ENCODE data around the gene SLC49A3. TPM values are rescaled to one million over a fixed set of nuclear protein-coding genes. Genes with fewer than 3 reads are reported as not detected.

Gene SLC49A3
- total and polyA plus RNA-seq, 2 experiments from 2014 or later = 1.9 to 2.3 TPM

GRCh38 chr4:660401-660800, 28.6 kb downstream of the SLC49A3 start:
- TF ChIP-seq CTCF (IDR thresholded peaks at IDR 0.05; ENCODE audit: low read depth, low read length) = no peak
- H3K4me1 ChIP-seq (ENCODE audit: low read depth) = no peaks in the 10 kb centered on the region
- H3K27me3 ChIP-seq = no peaks in the 10 kb centered on the region
- H3K4me3 ChIP-seq = no peak overlapping the region
- H3K36me3 ChIP-seq = no peaks in the 10 kb centered on the region
- no peak overlapping the region for H3K27ac ChIP-seq
- no peaks in the 10 kb centered on the region for H3K9me3 ChIP-seq (ENCODE audit: low read depth)
- no peak for DNase-seq (ENCODE audit: low read depth in 1 of 2, low spot score in 1 of 2)

- no peak for DNase-seq (ENCODE audit: low read depth in 1 of 2, low spot score in 1 of 2)
- Histone ChIP-seq H3K4me1 (ENCODE audit: low read depth) (no peaks in the 10 kb centered on the region), H3K27ac (no peak overlapping the region), H3K4me3 (no peak overlapping the region), H3K9me3 (ENCODE audit: low read depth) (no peaks in the 10 kb centered on the region), H3K36me3 (no peaks in the 10 kb centered on the region), H3K27me3 (no peaks in the 10 kb centered on the region)
- no peak for TF ChIP-seq CTCF (IDR thresholded peaks at IDR 0.05; ENCODE audit: low read depth, low read length)
Observed at GRCh38 chr4:659851-660250, 29.1 kb downstream of the SLC49A3 start.

GRCh38 chr4:658681-659667, 30.0 kb downstream of the SLC49A3 start:
- Histone ChIP-seq H3K4me1 (ENCODE audit: low read depth) (no peaks in the 10 kb centered on the region), H3K9me3 (ENCODE audit: low read depth) (no peaks in the 10 kb centered on the region), H3K27ac (no peak overlapping the region), H3K27me3 (no peaks in the 10 kb centered on the region), H3K4me3 (no peak overlapping the region), H3K36me3 (no peaks in the 10 kb centered on the region)
- TF ChIP-seq CTCF (IDR thresholded peaks at IDR 0.05; ENCODE audit: low read depth, low read length) = no peak
- no peak for DNase-seq (ENCODE audit: low read depth in 1 of 2, low spot score in 1 of 2)

GRCh38 chr4:657834-658667, 30.9 kb downstream of the SLC49A3 start:
- no peak overlapping the region for H3K4me3 ChIP-seq
- H3K9me3 ChIP-seq (ENCODE audit: low read depth) = no peaks in the 10 kb centered on the region
- H3K36me3 ChIP-seq = no peaks in the 10 kb centered on the region
- H3K27me3 ChIP-seq = no peaks in the 10 kb centered on the region
- no peaks in the 10 kb centered on the region for H3K4me1 ChIP-seq (ENCODE audit: low read depth)
- no peak overlapping the region for H3K27ac ChIP-seq
- DNase-seq (ENCODE audit: low read depth in 1 of 2, low spot score in 1 of 2) = no peak
- no peak for TF ChIP-seq CTCF (IDR thresholded peaks at IDR 0.05; ENCODE audit: low read depth, low read length)

- Histone ChIP-seq H3K4me1 (ENCODE audit: low read depth) (no peaks in the 10 kb centered on the region), H3K4me3 (no peak overlapping the region), H3K9me3 (ENCODE audit: low read depth) (no peaks in the 10 kb centered on the region), H3K36me3 (no peaks in the 10 kb centered on the region), H3K27ac (no peak overlapping the region), H3K27me3 (no peaks in the 10 kb centered on the region)
- no peak for TF ChIP-seq CTCF (IDR thresholded peaks at IDR 0.05; ENCODE audit: low read depth, low read length)
- no peak for DNase-seq (ENCODE audit: low read depth in 1 of 2, low spot score in 1 of 2)
Observed at GRCh38 chr4:657338-657833, 31.6 kb downstream of the SLC49A3 start.
